BLaER1 treated with 17β-estradiol and CSF1 and Interleukin-3, amounts not matched to agents 10 nM and 100 nM (cell line): ENCODE measurements around the gene NXPH3.

ENCODE experiments used
- H3K27ac ChIP-seq, 11 experiments: shearing (Covaris generic); formaldehyde crosslinking; 2 replicates each; pipeline ENCODE4 v1.8.1; 2022
- H3K27me3 ChIP-seq, 11 experiments: shearing (Covaris generic); formaldehyde crosslinking; 2 replicates each; pipeline ENCODE4 v1.8.1; 2022
- H3K36me3 ChIP-seq, 11 experiments: shearing (Covaris generic); formaldehyde crosslinking; 2 replicates each; pipeline ENCODE4 v1.8.1; 2022
- H3K4me1 ChIP-seq, 10 experiments: shearing (Covaris generic); formaldehyde crosslinking; 2 replicates each; pipeline ENCODE4 v1.8.1; 2022
- H3K4me2 ChIP-seq, 11 experiments: shearing (Covaris generic); formaldehyde crosslinking; 2 replicates each; pipeline ENCODE4 v1.8.1; 2022
- H3K4me3 ChIP-seq, 10 experiments: shearing (Covaris generic); formaldehyde crosslinking; 2 replicates each; pipeline ENCODE4 v1.8.1; 2022
- H3K9ac ChIP-seq, 11 experiments: shearing (Covaris generic); formaldehyde crosslinking; 2 replicates each; pipeline ENCODE4 v1.8.1; 2022
- H3K9me3 ChIP-seq, 11 experiments: shearing (Covaris generic); formaldehyde crosslinking; replicated peaks in 1 of 11; 2 replicates each; pipeline ENCODE4 v1.8.1; 2022
- H4K20me1 ChIP-seq, 11 experiments: shearing (Covaris generic); formaldehyde crosslinking; 2 replicates each; pipeline ENCODE4 v1.8.1; 2022
- Cebpa-rat ChIP-seq, 11 experiments: shearing (Covaris generic); IDR thresholded peaks; 2 replicates each; pipeline ENCODE4 v1.8.1; 2022

The NXPH3 gene

DNA sequence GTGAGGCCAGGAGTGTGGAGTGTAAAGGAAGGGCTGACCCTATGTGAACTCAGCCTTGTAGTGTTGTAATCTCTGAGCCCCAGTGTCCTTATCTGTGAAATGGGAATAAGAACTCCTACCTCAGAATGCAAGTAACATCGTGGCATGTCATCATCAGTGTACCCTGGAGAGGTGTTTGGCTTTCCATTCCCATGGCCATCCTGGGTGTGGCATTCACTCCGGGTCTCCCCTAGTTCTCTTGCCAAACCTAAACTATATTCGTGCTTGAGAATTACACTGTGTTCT lies 1.9 kb downstream of the NXPH3 start:
- H3K9me3 ChIP-seq, result no peaks in the 10 kb centered on the region
- peaks cover 0 to 20% (median 0%) of the 10 kb centered on the region in 11 experiments; a peak in 9 of 22 replicates for H4K20me1 ChIP-seq
- no peak for TF ChIP-seq Cebpa-rat (IDR thresholded peaks at IDR 0.05)
- H3K9ac ChIP-seq, result peak overlapping the region in 1 of 11 experiments; percentile 68; a peak in 2 of 22 replicates
- H3K4me3 ChIP-seq, result no peak overlapping the region; a peak in 1 of 20 replicates
- peak overlapping the region in 7 of 11 experiments; percentile 93 to 100 (median 99); a peak in 7 of 22 replicates for H3K4me2 ChIP-seq
- no peak overlapping the region for H3K27ac ChIP-seq
- H3K27me3 ChIP-seq, result peaks cover 49 to 66% (median 57%) of the 10 kb centered on the region in 11 experiments
- peaks cover 4 to 30% (median 23%) of the 10 kb centered on the region in 10 experiments; a peak in 18 of 20 replicates for H3K4me1 ChIP-seq
- H3K36me3 ChIP-seq, result no peaks in the 10 kb centered on the region

DNA sequence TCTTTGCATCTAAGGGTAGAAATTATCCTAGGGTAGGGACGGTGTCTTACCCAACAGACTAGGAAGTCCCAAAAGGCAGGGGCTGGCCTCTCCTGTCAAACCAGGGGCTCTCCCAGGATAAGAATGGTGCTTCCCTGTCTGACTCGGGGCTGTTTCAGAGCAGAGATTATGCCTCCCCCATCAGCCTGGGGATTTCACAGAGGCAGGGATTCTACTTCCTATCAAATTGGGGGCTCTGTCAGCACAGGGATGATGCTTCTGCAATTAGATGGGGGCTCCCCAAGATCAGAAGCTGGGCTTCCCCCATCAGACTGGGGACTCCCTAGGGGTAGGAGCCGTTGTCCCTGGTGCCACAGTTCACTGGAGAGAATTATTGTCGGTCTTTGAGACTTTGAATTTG lies 2.3 kb downstream of the NXPH3 start:
- Histone ChIP-seq H4K20me1 (peaks cover 0 to 20% (median 0%) of the 10 kb centered on the region in 11 experiments; a peak in 9 of 22 replicates), H3K4me3 (no peak overlapping the region), H3K4me1 (peaks cover 4 to 30% (median 23%) of the 10 kb centered on the region in 10 experiments; a peak in 18 of 20 replicates), H3K27me3 (peaks cover 47 to 62% (median 53%) of the 10 kb centered on the region in 11 experiments), H3K9me3 (no peaks in the 10 kb centered on the region), H3K36me3 (no peaks in the 10 kb centered on the region), H3K9ac (no peak overlapping the region), H3K27ac (no peak overlapping the region), H3K4me2 (peak overlapping the region in 4 of 11 experiments; percentile 14 to 100 (median 64); a peak in 5 of 22 replicates)
- TF ChIP-seq Cebpa-rat (IDR thresholded peaks at IDR 0.05), result no peak

DNA sequence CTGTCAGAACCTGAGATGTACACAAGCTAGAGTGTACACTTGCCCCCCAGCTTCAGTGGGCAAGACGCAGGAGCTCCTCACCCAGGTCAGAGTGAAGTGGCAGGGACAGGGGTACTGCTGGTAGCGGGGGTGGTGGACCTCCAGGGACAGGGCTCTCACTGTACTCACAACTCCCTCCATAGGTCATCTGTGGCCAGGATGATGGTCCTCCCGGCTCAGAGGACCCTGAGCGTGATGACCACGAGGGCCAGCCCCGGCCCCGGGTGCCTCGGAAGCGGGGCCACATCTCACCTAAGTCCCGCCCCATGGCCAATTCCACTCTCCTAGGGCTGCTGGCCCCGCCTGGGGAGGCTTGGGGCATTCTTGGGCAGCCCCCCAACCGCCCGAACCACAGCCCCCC lies 2.7 kb downstream of the NXPH3 start:
- Histone ChIP-seq H3K27ac (no peak overlapping the region), H3K4me3 (no peak overlapping the region), H3K9me3 (no peaks in the 10 kb centered on the region), H3K4me1 (peaks cover 5 to 30% (median 23%) of the 10 kb centered on the region in 10 experiments; a peak in 18 of 20 replicates), H4K20me1 (peaks cover 0 to 20% (median 0%) of the 10 kb centered on the region in 11 experiments; a peak in 9 of 22 replicates), H3K4me2 (peak overlapping the region in 4 of 11 experiments; percentile 14 to 100 (median 64); a peak in 5 of 22 replicates), H3K27me3 (peaks cover 46 to 58% (median 52%) of the 10 kb centered on the region in 11 experiments), H3K9ac (no peak overlapping the region), H3K36me3 (no peaks in the 10 kb centered on the region)
- TF ChIP-seq Cebpa-rat (IDR thresholded peaks at IDR 0.05), result no peak

DNA sequence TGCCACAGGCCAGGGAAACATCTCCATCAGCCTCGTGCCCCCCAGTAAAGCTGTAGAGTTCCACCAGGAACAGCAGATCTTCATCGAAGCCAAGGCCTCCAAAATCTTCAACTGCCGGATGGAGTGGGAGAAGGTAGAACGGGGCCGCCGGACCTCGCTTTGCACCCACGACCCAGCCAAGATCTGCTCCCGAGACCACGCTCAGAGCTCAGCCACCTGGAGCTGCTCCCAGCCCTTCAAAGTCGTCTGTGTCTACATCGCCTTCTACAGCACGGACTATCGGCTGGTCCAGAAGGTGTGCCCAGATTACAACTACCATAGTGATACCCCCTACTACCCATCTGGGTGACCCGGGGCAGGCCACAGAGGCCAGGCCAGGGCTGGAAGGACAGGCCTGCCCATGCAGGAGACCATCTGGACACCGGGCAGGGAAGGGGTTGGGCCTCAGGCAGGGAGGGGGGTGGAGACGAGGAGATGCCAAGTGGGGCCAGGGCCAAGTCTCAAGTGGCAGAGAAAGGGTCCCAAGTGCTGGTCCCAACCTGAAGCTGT lies 3.4 kb downstream of the NXPH3 start:
- peaks cover 9 to 30% (median 23%) of the 10 kb centered on the region in 10 experiments; a peak in 18 of 20 replicates for H3K4me1 ChIP-seq
- no peaks in the 10 kb centered on the region for H3K36me3 ChIP-seq
- H3K4me2 ChIP-seq, result no peak overlapping the region
- H3K9ac ChIP-seq, result no peak overlapping the region
- H3K27ac ChIP-seq, result no peak overlapping the region
- peaks cover 44 to 51% (median 46%) of the 10 kb centered on the region in 11 experiments for H3K27me3 ChIP-seq
- no peaks in the 10 kb centered on the region for H3K9me3 ChIP-seq
- H4K20me1 ChIP-seq, result peaks cover 0 to 20% (median 0%) of the 10 kb centered on the region in 11 experiments; a peak in 9 of 22 replicates
- H3K4me3 ChIP-seq, result no peak overlapping the region
- no peak for TF ChIP-seq Cebpa-rat (IDR thresholded peaks at IDR 0.05)

DNA sequence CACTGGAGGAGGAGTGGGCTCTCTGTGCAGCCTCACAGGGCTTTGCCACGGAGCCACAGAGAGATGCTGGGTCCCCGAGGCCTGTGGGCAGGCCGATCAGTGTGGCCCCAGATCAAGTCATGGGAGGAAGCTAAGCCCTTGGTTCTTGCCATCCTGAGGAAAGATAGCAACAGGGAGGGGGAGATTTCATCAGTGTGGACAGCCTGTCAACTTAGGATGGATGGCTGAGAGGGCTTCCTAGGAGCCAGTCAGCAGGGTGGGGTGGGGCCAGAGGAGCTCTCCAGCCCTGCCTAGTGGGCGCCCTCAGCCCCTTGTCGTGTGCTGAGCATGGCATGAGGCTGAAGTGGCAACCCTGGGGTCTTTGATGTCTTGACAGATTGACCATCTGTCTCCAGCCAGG lies 3.9 kb downstream of the NXPH3 start:
- no peak for TF ChIP-seq Cebpa-rat (IDR thresholded peaks at IDR 0.05)
- Histone ChIP-seq H4K20me1 (peaks cover 0 to 20% (median 0%) of the 10 kb centered on the region in 11 experiments; a peak in 9 of 22 replicates), H3K9me3 (no peaks in the 10 kb centered on the region)

DNA sequence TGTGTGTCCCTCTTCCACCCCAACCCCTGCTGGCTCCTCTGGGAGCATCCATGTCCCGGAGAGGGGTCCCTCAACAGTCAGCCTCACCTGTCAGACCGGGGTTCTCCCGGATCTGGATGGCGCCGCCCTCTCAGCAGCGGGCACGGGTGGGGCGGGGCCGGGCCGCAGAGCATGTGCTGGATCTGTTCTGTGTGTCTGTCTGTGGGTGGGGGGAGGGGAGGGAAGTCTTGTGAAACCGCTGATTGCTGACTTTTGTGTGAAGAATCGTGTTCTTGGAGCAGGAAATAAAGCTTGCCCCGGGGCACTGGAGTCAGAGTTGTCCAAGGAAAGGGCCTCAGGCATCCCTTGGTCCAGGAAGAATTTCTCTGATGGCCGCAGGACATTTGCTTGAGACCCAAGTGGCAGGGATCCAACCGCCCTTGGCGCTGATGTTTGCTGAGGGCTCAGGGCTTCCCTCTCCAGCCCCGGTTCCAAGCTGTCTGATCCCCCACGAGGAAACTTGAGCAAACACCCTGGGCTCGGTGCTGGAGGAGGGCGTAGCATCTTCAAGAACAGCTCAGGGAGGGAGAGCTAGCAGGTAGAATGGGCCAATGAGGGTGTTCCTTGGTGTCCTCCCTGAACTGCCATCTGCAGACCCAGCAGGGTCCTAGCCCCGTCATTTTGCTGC lies 4.5 kb downstream of the NXPH3 start:
- peaks cover 33 to 40% (median 36%) of the 10 kb centered on the region in 11 experiments for H3K27me3 ChIP-seq
- H3K9me3 ChIP-seq, result no peaks in the 10 kb centered on the region

More for the DNA sequence above, 3.9 kb downstream of the NXPH3 start:
- Histone ChIP-seq H3K27ac (no peak overlapping the region), H3K4me2 (no peak overlapping the region), H3K9ac (no peak overlapping the region), H3K4me1 (peaks cover 9 to 30% (median 23%) of the 10 kb centered on the region in 10 experiments; a peak in 18 of 20 replicates), H3K4me3 (no peak overlapping the region), H3K36me3 (no peaks in the 10 kb centered on the region), H3K27me3 (peaks cover 40 to 47% (median 42%) of the 10 kb centered on the region in 11 experiments)

DNA sequence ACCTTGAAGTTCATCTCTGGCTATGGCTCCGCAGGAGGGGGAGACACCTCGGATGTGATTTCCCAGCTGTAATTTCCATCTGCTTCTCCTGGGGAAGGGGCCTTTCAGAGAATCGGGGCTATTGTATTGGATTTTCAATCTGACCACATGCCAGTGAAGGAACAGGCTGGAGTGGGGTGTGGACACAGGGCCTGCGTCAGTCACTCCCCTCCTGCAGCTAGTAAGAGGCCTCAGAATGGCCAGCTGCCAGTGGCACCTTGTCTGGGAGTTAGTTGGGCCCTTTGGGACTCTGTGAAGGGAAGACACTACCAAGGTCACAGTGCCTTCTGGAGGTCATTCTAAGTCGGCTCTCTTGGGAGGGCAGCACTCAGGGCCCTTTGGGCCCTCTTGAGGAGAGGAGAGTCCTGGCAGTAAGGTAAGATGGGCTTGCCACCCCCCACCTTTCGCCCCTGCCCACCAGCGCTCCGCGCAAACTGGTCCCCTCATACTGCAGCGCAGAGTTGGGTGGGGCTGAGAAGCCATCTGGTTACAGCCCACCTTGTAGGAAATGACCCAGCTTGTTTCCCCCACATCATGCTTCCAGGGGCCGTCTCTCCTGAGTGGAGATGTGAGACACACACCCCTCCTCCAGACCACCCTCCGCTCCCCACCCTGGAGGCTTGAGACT lies 5.4 kb downstream of the NXPH3 start:
- Histone ChIP-seq H4K20me1 (peaks cover 0 to 11% (median 0%) of the 10 kb centered on the region in 11 experiments; a peak in 9 of 22 replicates), H3K9me3 (no peaks in the 10 kb centered on the region), H3K4me2 (no peak overlapping the region), H3K4me3 (no peak overlapping the region), H3K27ac (no peak overlapping the region), H3K36me3 (no peaks in the 10 kb centered on the region), H3K4me1 (peaks cover 5 to 22% (median 16%) of the 10 kb centered on the region in 10 experiments; a peak in 16 of 20 replicates), H3K27me3 (peaks cover 24 to 31% (median 26%) of the 10 kb centered on the region in 11 experiments), H3K9ac (no peak overlapping the region)
- no peak for TF ChIP-seq Cebpa-rat (IDR thresholded peaks at IDR 0.05)

More for the DNA sequence above, 4.5 kb downstream of the NXPH3 start:
- peaks cover 7 to 28% (median 22%) of the 10 kb centered on the region in 10 experiments; a peak in 18 of 20 replicates for H3K4me1 ChIP-seq
- peaks cover 0 to 13% (median 0%) of the 10 kb centered on the region in 11 experiments; a peak in 9 of 22 replicates for H4K20me1 ChIP-seq
- H3K4me3 ChIP-seq, result no peak overlapping the region
- no peak overlapping the region for H3K9ac ChIP-seq
- no peak overlapping the region for H3K27ac ChIP-seq
- no peak for TF ChIP-seq Cebpa-rat (IDR thresholded peaks at IDR 0.05)
- H3K4me2 ChIP-seq, result no peak overlapping the region; a peak in 1 of 22 replicates
- H3K36me3 ChIP-seq, result no peaks in the 10 kb centered on the region

DNA sequence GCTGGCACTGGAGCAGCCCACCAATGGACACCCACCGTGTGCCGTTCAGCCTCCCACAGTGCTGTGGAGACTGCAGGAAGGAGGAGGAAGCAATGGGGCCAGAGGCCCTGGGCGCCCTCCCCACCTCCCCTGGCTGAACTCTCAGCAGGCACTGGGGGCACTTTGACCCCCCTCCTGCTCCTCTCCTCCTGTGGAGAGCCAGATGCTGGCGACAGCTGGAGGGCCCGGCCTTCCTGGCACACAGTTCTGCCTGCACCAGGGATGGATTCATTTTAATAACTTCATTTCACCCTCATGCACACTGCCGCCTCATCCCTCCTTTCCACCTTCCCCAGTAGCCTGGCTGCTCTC lies 6.0 kb downstream of the NXPH3 start:
- H3K4me2 ChIP-seq, result no peak overlapping the region
- peaks cover 5 to 19% (median 14%) of the 10 kb centered on the region in 10 experiments; a peak in 16 of 20 replicates for H3K4me1 ChIP-seq
- H3K9me3 ChIP-seq, result no peaks in the 10 kb centered on the region
- H3K27me3 ChIP-seq, result peaks cover 19 to 26% (median 21%) of the 10 kb centered on the region in 11 experiments
- TF ChIP-seq Cebpa-rat (IDR thresholded peaks at IDR 0.05), result no peak
- H3K27ac ChIP-seq, result no peak overlapping the region
- H3K4me3 ChIP-seq, result no peak overlapping the region
- no peaks in the 10 kb centered on the region for H3K36me3 ChIP-seq
- H3K9ac ChIP-seq, result no peak overlapping the region
- peaks cover 0 to 11% (median 0%) of the 10 kb centered on the region in 11 experiments; a peak in 9 of 22 replicates for H4K20me1 ChIP-seq
